HepG2 (cell line): ENCODE results near the gene GRAP. TPM values are rescaled to one million over a fixed set of nuclear protein-coding genes. Genes with fewer than 3 reads are reported as not detected.

Experiments
- ATAC-seq: fragments of 200-7000 bp; cut with Tn5 transposase; 3 replicates; pipeline ENCODE4 v1.9.1; 2020; ENCODE audit warnings: mild to moderate bottlenecking, moderate library complexity
- BruUV-seq: library from RNA; stranded (reverse); fragments of 400-500 nt; replicated peaks from 2 replicates; lab custom pipeline; 2021; lab: Mats Ljungman, UMichigan
- CTCF ChIA-PET: fragments of 300-600 bp; formaldehyde crosslinking; extraction: SDS; loops from one replicate; lab custom pipeline; 2021; ENCODE audit warnings: low total read pairs, inconsistent platforms, low intra/inter-chr PET ratio; lab: Yijun Ruan, JAX
- POLR2A ChIA-PET: fragments of 350-600 bp; sonication (Branson Sonifier 250); formaldehyde crosslinking; loops from one replicate; lab custom pipeline; 2020; ENCODE audit warnings: antibody characterized with exemption, inconsistent platforms; lab: Yijun Ruan, JAX
- DNase-seq: peaks from one replicate; pipeline ENCODE4 v3.0.0-alpha.2; 2015; ENCODE audit warnings: low spot score
- FAIRE-seq: peaks from 3 replicates; lab custom pipeline; 2011; peaks lifted over from hg19 to GRCh38; lab: Jason Lieb, UNC
- H2AFZ ChIP-seq: one replicate; pipeline ENCODE4 v1.6.1; 2011; ENCODE audit warnings: low read length, inconsistent platforms
- H3K27ac ChIP-seq: fragments of 300-600 bp; 3 replicates; pipeline ENCODE4 v1.8.0; 2011; ENCODE audit warnings: mixed run types, mild to moderate bottlenecking, mixed read lengths, low read length, inconsistent platforms; ENCODE audit not compliant: insufficient read depth; ENCODE audit errors: extremely low read length
- H3K27me3 ChIP-seq, 2 experiments: fragments of 200-600 bp in 1 of 2; 2 replicates in 1 of 2; 3 replicates in 1 of 2; pipeline versions ENCODE4 v1.6.0 to v1.8.0; 2011; ENCODE audit warnings: low read length in 2 of 2, mild to moderate bottlenecking in 2 of 2, moderate library complexity in 2 of 2, inconsistent platforms in 1 of 2; ENCODE audit not compliant: insufficient read depth in 2 of 2, control insufficient read depth in 1 of 2
- H3K36me3 ChIP-seq, 2 experiments: fragments of 200-600 bp in 1 of 2; replicated peaks in 1 of 2; 2 replicates in 1 of 2; 3 replicates in 1 of 2; pipeline versions ENCODE4 v1.5.1 to v1.8.0; 2011; ENCODE audit warnings: low read length in 2 of 2, inconsistent platforms in 1 of 2; ENCODE audit not compliant: insufficient read depth in 2 of 2, control insufficient read depth in 1 of 2
- H3K4me1 ChIP-seq: 2 replicates; pipeline ENCODE4 v1.5.1; 2012; ENCODE audit warnings: low read length, inconsistent platforms; ENCODE audit not compliant: insufficient read depth
- H3K4me2 ChIP-seq: 2 replicates; pipeline ENCODE4 v1.6.0; 2011; ENCODE audit warnings: low read depth, low read length, inconsistent platforms
- H3K4me3 ChIP-seq, 3 experiments: fragments of 200-600 bp in 1 of 3; sonication (generic), shearing (Covaris generic) in 1 of 3; replicated peaks in 1 of 3; 2 replicates each; pipeline ENCODE4 v1.5.1; 2011 to 2016; ENCODE audit warnings: low read length in 3 of 3, inconsistent platforms in 2 of 3, low read depth in 2 of 3, mild to moderate bottlenecking in 2 of 3, control low read depth in 1 of 3, mixed read lengths in 1 of 3; ENCODE audit not compliant: insufficient read depth in 1 of 3
- H3K79me2 ChIP-seq: one replicate; pipeline ENCODE4 v1.6.1; 2011; ENCODE audit warnings: low read length, inconsistent platforms; ENCODE audit not compliant: insufficient read depth
- H3K9ac ChIP-seq: 2 replicates; pipeline ENCODE4 v1.6.0; 2011; ENCODE audit warnings: mild to moderate bottlenecking, low read depth, low read length, inconsistent platforms; ENCODE audit not compliant: insufficient read depth
- H3K9me3 ChIP-seq: 2 replicates; pipeline ENCODE4 v1.5.1; 2012; ENCODE audit warnings: mild to moderate bottlenecking, low read length
- H4K20me1 ChIP-seq: 2 replicates; pipeline ENCODE4 v1.6.0; 2011; ENCODE audit warnings: inconsistent platforms, mild to moderate bottlenecking, low read length, moderate library complexity; ENCODE audit not compliant: insufficient read depth
- CBFB ChIP-seq: sonication (generic); formaldehyde crosslinking; IDR thresholded peaks from 2 replicates; pipeline ENCODE4 v1.4.0; 2020; ENCODE audit warnings: missing genetic modification reagents
- RBFOX2 ChIP-seq: fragments of 200-400 bp; formaldehyde crosslinking; IDR thresholded peaks from 2 replicates; pipeline ENCODE4 v1.6.1; 2017; ENCODE audit warnings: low read depth, mild to moderate bottlenecking, low read length
- RBM22 ChIP-seq: fragments of 200-400 bp; formaldehyde crosslinking; optimal IDR thresholded peaks from 2 replicates; pipeline ENCODE3; 2017; ENCODE audit warnings: mild to moderate bottlenecking, low read length, moderate library complexity
- REXO4 ChIP-seq: sonication (generic); formaldehyde crosslinking; IDR thresholded peaks from 2 replicates; pipeline ENCODE4 v1.8.0; 2022; ENCODE audit warnings: missing genetic modification reagents, mild to moderate bottlenecking, borderline replicate concordance
- ZSCAN25 ChIP-seq: sonication (generic); formaldehyde crosslinking; IDR thresholded peaks from 2 replicates; pipeline ENCODE4 v1.8.0; 2022; ENCODE audit warnings: mild to moderate bottlenecking, missing genetic modification reagents
- WGBS: methylation state at CpG from one replicate; pipeline ENCODE4 v1.1.6; 2017; ENCODE audit warnings: low lambda C conversion rate; 5-methylcytosine and 5-hydroxymethylcytosine counted together
- in situ Hi-C: cut with HindIII; loops from 2 replicates; pipeline ENCODE4 v1.10.0; 2017; ENCODE audit warnings: low pct_unique_long_range_greater_than_20kb; ENCODE audit not compliant: extremely low pct_ligation_motif_present
- intact Hi-C: fragments of 100-400 bp; cut with micrococcal nuclease; formaldehyde crosslinking; loops from one replicate; pipeline ENCODE4 v1.10.0; 2022; ENCODE audit not compliant: unreplicated experiment
- polyA plus RNA-seq, 8 experiments: library from polyadenylated mRNA; depleted of rRNA in 3 of 8; stranded (reverse) in 7 of 8; unstranded in 1 of 8; fragments of >200 nt; fragmentation: Illumina TruSeq in 4 of 8; extraction: Trizol in 4 of 8; gene quantifications; 2 replicates each; pipeline versions ENCODE4 v1.2.1 to v1.2.3, GENCODE V29; 2011 to 2016; ENCODE audit warnings: low read depth in 4 of 8, missing spikeins in 1 of 8, mixed read lengths in 1 of 8; ENCODE audit not compliant: insufficient read depth in 1 of 8
- total RNA-seq, 5 experiments: library from RNA; depleted of rRNA; stranded (reverse); fragments of >200 nt; fragmentation: Illumina TruSeq; extraction: Trizol; gene quantifications; 2 replicates each; pipeline ENCODE4 v1.2.3, GENCODE V29; 2016; ENCODE audit warnings: low read depth in 1 of 5
- TF ChIP-seq, protein P1 (sequence below): sonication (generic); formaldehyde crosslinking; conservative IDR thresholded peaks from 2 replicates; pipeline ENCODE4 v1.8.0; 2022; ENCODE audit warnings: mild to moderate bottlenecking, moderate library complexity, missing genetic modification reagents

GRAP gene
- total and polyA plus RNA-seq, 2 of the 13 experiments (the other 11 are each of a cell fraction or from before 2014, with no cell fraction given): 0.77 to 1.7 TPM

DNA sequence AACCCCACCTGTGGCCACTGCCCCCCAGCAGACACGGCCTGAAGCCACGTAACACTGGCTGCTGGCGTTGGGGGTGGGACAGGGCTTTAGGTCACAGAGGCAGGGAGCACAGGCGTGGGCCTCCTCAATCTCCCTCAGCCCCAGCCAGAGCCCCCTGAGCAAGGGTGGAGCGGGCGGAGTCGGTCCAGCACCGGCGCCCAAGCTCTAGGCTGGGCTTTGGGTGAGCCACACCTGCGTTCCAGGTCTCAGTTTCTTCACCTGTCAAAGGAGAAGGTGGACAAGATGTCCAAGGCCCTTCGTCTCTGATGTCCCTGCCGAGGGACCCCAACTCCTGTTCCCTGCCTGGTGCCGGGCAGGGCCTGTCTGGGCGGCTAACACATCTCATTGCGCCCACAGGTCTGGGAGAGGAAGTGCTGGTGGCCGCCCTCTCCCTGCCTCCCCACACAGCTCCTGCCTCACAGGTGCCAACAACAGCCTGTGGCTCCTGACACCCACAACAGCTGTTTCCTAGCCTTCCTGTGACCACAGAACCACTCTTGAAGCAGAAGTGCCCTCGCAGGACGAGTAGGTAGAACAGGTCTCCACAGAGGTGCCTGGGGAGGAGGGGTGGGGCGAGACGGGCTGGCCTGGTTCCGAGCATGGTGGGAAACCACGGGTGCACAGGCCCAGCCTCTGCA lies 54.2 kb downstream of the GRAP start:
- WGBS: 85% methylated on average over 8 of the region's 22 CpGs
- intact Hi-C loops (no loop called here), in situ Hi-C loops (no loop called here)
- Histone ChIP-seq H3K4me2 (no peak overlapping the region), H3K9me3 (no peaks in the 10 kb centered on the region), H3K79me2 (peaks cover 48% of the 10 kb centered on the region), H2AFZ (no peak overlapping the region), H3K27ac (no peak overlapping the region), H3K4me1 (peaks cover 31% of the 10 kb centered on the region), H4K20me1 (peaks cover 3% of the 10 kb centered on the region; the same call in 1 of the 2 replicates), H3K27me3 (no peaks in the 10 kb centered on the region), H3K36me3 (peaks cover 12 to 65% of the 10 kb centered on the region in 2 experiments; a peak in 4 of 5 replicates), H3K9ac (no peak overlapping the region), H3K4me3 (no peak overlapping the region)
- no peak for FAIRE-seq
- ChIA-PET POLR2A (interaction anchor here (1.4 kb wide), 1 partner anchor 8 kb away, joined by 3 read pairs; no protein-coding TSS in a partner anchor), CTCF (no interaction called here)
- TF ChIP-seq ZSCAN25 (0 out of 2 replicates have a peak, but pooled peaks have one; percentile 59), RBFOX2 (0 out of 2 replicates have a peak, but pooled peaks have one; percentile 19), CBFB (CRISPR knock-in tag) (no peak)
- no TSS peak for BruUV-seq
- no peak for DNase-seq
- ATAC-seq: no peak

DNA sequence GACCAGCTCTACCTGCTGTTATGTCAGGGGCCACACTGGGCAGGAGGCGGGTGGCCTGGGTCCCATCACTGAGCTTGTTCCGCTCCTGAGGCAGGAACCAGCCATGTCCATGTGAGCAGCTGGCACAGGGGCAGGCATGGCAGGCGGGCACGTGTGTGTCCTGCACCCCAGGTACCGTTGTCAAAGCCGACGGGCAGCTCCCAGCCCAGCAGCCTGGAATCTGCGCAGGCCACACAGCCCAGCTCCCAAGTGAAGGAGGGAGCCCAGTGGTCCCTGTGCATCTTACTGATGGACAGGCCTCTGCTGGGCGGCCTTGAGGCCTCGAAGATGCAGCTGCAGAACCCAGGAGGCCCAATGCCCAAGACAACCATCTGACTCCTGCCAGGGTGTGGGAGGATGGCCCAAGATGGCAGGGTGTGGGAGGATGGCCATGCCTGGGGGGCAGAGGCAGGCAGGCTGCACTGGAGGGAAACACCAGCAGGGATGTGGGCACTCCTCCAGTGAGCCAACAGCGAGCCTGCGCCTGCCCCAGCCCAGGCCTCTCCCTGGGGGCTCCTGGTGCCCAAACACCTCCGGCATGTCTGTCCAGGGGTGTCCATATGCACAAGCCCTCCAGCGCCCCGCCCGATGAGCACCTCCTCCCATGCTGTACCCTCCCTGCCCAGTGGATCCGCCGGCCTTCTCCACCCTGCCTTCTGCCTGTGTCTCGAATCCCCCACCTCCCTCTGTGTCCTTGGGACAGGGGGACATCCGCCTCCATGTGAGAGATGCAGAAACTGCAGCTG lies 55.0 kb downstream of the GRAP start:
- WGBS: 93% methylated on average over 8 of the region's 20 CpGs
- BruUV-seq: no TSS peak
- in situ Hi-C loops (no loop called here), intact Hi-C loops (no loop called here)
- no peak for TF ChIP-seq RBM22
- 0 out of 2 replicates have a peak, but pooled peaks have one; percentile 25 for TF ChIP-seq RBFOX2
- TF ChIP-seq, protein P1, sequence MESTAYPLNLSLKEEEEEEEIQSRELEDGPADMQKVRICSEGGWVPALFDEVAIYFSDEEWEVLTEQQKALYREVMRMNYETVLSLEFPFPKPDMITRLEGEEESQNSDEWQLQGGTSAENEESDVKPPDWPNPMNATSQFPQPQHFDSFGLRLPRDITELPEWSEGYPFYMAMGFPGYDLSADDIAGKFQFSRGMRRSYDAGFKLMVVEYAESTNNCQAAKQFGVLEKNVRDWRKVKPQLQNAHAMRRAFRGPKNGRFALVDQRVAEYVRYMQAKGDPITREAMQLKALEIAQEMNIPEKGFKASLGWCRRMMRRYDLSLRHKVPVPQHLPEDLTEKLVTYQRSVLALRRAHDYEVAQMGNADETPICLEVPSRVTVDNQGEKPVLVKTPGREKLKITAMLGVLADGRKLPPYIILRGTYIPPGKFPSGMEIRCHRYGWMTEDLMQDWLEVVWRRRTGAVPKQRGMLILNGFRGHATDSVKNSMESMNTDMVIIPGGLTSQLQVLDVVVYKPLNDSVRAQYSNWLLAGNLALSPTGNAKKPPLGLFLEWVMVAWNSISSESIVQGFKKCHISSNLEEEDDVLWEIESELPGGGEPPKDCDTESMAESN: no peak
- no peak for TF ChIP-seq REXO4
- Histone ChIP-seq H3K36me3 (peaks cover 19 to 66% of the 10 kb centered on the region in 2 experiments; a peak in 4 of 5 replicates), H2AFZ (no peak overlapping the region), H3K27me3 (no peaks in the 10 kb centered on the region), H3K27ac (no peak overlapping the region), H3K9me3 (no peaks in the 10 kb centered on the region), H3K4me3 (no peak overlapping the region), H4K20me1 (peaks cover 3% of the 10 kb centered on the region; the same call in 1 of the 2 replicates), H3K4me1 (peaks cover 36% of the 10 kb centered on the region), H3K9ac (no peak overlapping the region), H3K79me2 (peaks cover 40% of the 10 kb centered on the region), H3K4me2 (no peak overlapping the region)
- POLR2A ChIA-PET: interaction anchor here (1.0 to 2.1 kb wide), 3 partner anchors 9 to 20 kb away, joined by 3 to 10 read pairs (median 3); partner anchors contain the start of gene FAM83G
- DNase-seq: no peak
- no peak for ATAC-seq
- CTCF ChIA-PET: no interaction called here
- no peak for FAIRE-seq
